Progenitor cell of endocrine pancreas (in vitro differentiated cells): Measurements from ENCODE around the gene ZNF791. TPM values are rescaled to one million over a fixed set of nuclear protein-coding genes. Genes with fewer than 3 reads are reported as not detected.

ENCODE experiments used
- DNase-seq: peaks from one replicate; pipeline ENCODE4 v3.0.0; 2021; ENCODE audit warnings: low spot score; ENCODE audit not compliant: unreplicated experiment
- H3K27ac Mint-ChIP-seq: 2 replicates; pipeline ENCODE4 v1.8.0; 2021; ENCODE audit warnings: mild to moderate bottlenecking, moderate library complexity, mixed read lengths
- H3K27me3 Mint-ChIP-seq: 2 replicates; pipeline ENCODE4 v1.8.0; 2021; ENCODE audit warnings: mixed read lengths
- H3K36me3 Mint-ChIP-seq: 2 replicates; pipeline ENCODE4 v1.8.0; 2022; ENCODE audit warnings: mixed read lengths; ENCODE audit not compliant: insufficient read depth
- H3K4me1 Mint-ChIP-seq: 2 replicates; pipeline ENCODE4 v1.8.0; 2021; ENCODE audit warnings: low read depth, mixed read lengths
- H3K4me3 Mint-ChIP-seq: 2 replicates; pipeline ENCODE4 v1.8.0; 2021; ENCODE audit warnings: low read depth, mild to moderate bottlenecking, moderate library complexity, mixed read lengths
- H3K9me3 Mint-ChIP-seq: 2 replicates; pipeline ENCODE4 v1.8.0; 2021; ENCODE audit warnings: low read depth, mixed read lengths
- CTCF ChIP-seq: fragments of 200-600 bp; sonication (generic); IDR thresholded peaks from one replicate; pipeline ENCODE4 v1.5.0; 2021; ENCODE audit warnings: antibody characterized with exemption, mild to moderate bottlenecking; ENCODE audit not compliant: unreplicated experiment
- total RNA-seq: library from RNA; stranded (reverse); gene quantifications from 2 replicates; pipeline ENCODE4 v1.2.1, GENCODE V29; 2021

Gene ZNF791
- total RNA-seq, 1 donor from 2014 or later, result 24.3 TPM

- Mint-ChIP-seq H3K27me3 (no peaks in the 10 kb centered on the region), H3K4me1 (no peaks in the 10 kb centered on the region), H3K27ac (no peak overlapping the region), H3K4me3 (no peak overlapping the region), H3K9me3 (no peaks in the 10 kb centered on the region), H3K36me3 (peaks cover 13% of the 10 kb centered on the region)
- TF ChIP-seq CTCF, result no peak
- no peak for DNase-seq
These were observed 39.2 kb downstream of the ZNF791 start for GRCh38 chr19:12649941-12650340.

GRCh38 chr19:12652219-12652618, 41.5 kb downstream of the ZNF791 start:
- H3K9me3 Mint-ChIP-seq, result no peaks in the 10 kb centered on the region

GRCh38 chr19:12655546-12655945, 44.8 kb downstream of the ZNF791 start:
- no peak overlapping the region for H3K4me3 Mint-ChIP-seq
- no peak for DNase-seq
- no peaks in the 10 kb centered on the region for H3K27me3 Mint-ChIP-seq
- H3K9me3 Mint-ChIP-seq, result no peaks in the 10 kb centered on the region
- H3K27ac Mint-ChIP-seq, result peak overlapping the region; percentile 36
- H3K4me1 Mint-ChIP-seq, result no peaks in the 10 kb centered on the region
- no peak for TF ChIP-seq CTCF
- H3K36me3 Mint-ChIP-seq, result peaks cover 16% of the 10 kb centered on the region

More at GRCh38 chr19:12652219-12652618, 41.5 kb downstream of the ZNF791 start:
- Mint-ChIP-seq H3K4me1 (no peaks in the 10 kb centered on the region), H3K27me3 (no peaks in the 10 kb centered on the region), H3K36me3 (peaks cover 21% of the 10 kb centered on the region), H3K27ac (no peak overlapping the region), H3K4me3 (no peak overlapping the region)
- DNase-seq, result no peak
- TF ChIP-seq CTCF, result no peak

- no peak for DNase-seq
- H3K36me3 Mint-ChIP-seq, result peaks cover 17% of the 10 kb centered on the region
- TF ChIP-seq CTCF, result no peak
- H3K27ac Mint-ChIP-seq, result no peak overlapping the region
- H3K27me3 Mint-ChIP-seq, result no peaks in the 10 kb centered on the region
- H3K9me3 Mint-ChIP-seq, result no peaks in the 10 kb centered on the region
- H3K4me1 Mint-ChIP-seq, result no peaks in the 10 kb centered on the region
- no peak overlapping the region for H3K4me3 Mint-ChIP-seq
These were observed 46.3 kb downstream of the ZNF791 start for GRCh38 chr19:12656899-12657571.

- Mint-ChIP-seq H3K4me3 (no peak overlapping the region), H3K27ac (no peak overlapping the region), H3K36me3 (peaks cover 18% of the 10 kb centered on the region), H3K4me1 (no peaks in the 10 kb centered on the region), H3K27me3 (no peaks in the 10 kb centered on the region), H3K9me3 (no peaks in the 10 kb centered on the region)
- no peak for DNase-seq
- no peak for TF ChIP-seq CTCF
These were observed 47.2 kb downstream of the ZNF791 start for GRCh38 chr19:12657966-12658365.
